UCSD-AML1 (cell line): ENCODE data around the gene SPATA9.

Source experiments
- DNase-seq: peaks from one replicate; lab custom pipeline; 2025; ENCODE audit not compliant: unreplicated experiment; lab: John Stamatoyannopoulos, UW

Gene SPATA9

GRCh38 chr5:95620870-95621838 is 61.6 kb downstream of the SPATA9 start:
- peak; percentile 37 for DNase-seq

- DNase-seq, result peak; percentile 52
Observed at GRCh38 chr5:95620030-95620869, 62.5 kb downstream of the SPATA9 start, which contains the start of gene GPR150. TSS of gene GPR150 (plus strand) at chr5:95620087. CDS start at chr5:95620276, 189 bp downstream.

- no peak for DNase-seq
Observed at GRCh38 chr5:95619514-95620029, 63.2 kb downstream of the SPATA9 start.

GRCh38 chr5:95619096-95619495 is 63.7 kb downstream of the SPATA9 start:
- no peak for DNase-seq

GRCh38 chr5:95617057-95617456 is 65.7 kb downstream of the SPATA9 start:
- no peak for DNase-seq

GRCh38 chr5:95615164-95615467 is 67.7 kb downstream of the SPATA9 start:
- DNase-seq, result no peak

- no peak for DNase-seq
Observed at GRCh38 chr5:95613514-95613913, 69.3 kb downstream of the SPATA9 start.

GRCh38 chr5:95611396-95611795 is 71.4 kb downstream of the SPATA9 start:
- DNase-seq, result no peak

- no peak for DNase-seq
Observed at GRCh38 chr5:95610546-95610945, 72.2 kb downstream of the SPATA9 start.

- DNase-seq, result no peak
Observed at GRCh38 chr5:95609711-95610110, 73.1 kb downstream of the SPATA9 start.
